GM18951 (cell line): ENCODE results near the gene MBLAC1.
"Not testable (repeated sequence)": the region's sequence is repeated elsewhere in the genome, so short reads cannot be mapped to it uniquely, and the experiment has no call there.

Source experiments
- POLR2A ChIP-seq: IDR thresholded peaks from 4 replicates; pipeline ENCODE4 v1.6.1; 2011; ENCODE audit warnings: mild to moderate bottlenecking; ENCODE audit not compliant: insufficient read length, insufficient read depth; ENCODE audit errors: extremely low read depth
- in situ Hi-C: fragments of 300-500 bp; cut with MboI; formaldehyde crosslinking; loops from one replicate; pipeline ENCODE4 v1.12.0; 2022; ENCODE audit warnings: low sequenced_read_pairs, mixed read lengths, inconsistent platforms; ENCODE audit not compliant: unreplicated experiment

The MBLAC1 gene

DNA sequence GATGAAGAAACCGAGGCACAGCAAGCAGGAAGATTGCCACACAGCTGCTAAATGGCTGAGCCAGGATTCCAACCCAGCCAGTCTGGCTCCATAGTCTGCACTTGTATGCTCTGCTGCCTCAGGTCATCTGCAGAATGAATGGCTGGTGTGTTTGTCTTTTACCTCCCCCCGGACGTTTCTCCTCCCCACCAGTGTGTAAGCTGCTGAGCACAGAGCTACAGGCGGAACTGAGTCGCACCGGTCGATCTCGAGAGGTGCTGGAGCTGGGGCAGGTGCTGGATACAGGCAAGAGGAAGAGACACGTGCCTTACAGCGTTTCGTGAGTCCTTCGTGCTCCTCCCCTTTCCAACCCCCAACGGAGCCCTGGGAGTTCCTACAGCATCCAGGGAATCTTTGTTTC, 4.7 kb upstream of the MBLAC1 start:
- no peak for TF ChIP-seq POLR2A
- in situ Hi-C loops, result no loop called here

DNA sequence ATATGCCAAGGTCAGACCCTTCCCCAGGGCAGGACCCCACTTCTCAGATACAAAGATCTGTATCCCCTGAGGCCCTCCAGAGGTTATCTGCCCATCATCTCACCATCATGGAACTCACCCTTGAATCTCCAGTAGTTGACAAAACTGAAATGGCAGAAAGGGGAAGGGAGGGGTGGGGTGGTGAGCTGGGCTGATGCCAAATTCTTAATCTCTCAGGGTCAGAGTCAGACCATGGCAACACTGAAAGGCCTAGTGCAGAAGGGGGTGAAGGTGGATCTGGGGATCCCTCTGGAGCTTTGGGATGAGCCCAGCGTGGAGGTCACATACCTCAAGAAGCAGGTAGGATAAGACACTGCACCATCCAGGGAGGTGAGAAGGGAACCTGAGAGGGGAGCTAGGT, 4.2 kb upstream of the MBLAC1 start:
- no peak for TF ChIP-seq POLR2A

DNA sequence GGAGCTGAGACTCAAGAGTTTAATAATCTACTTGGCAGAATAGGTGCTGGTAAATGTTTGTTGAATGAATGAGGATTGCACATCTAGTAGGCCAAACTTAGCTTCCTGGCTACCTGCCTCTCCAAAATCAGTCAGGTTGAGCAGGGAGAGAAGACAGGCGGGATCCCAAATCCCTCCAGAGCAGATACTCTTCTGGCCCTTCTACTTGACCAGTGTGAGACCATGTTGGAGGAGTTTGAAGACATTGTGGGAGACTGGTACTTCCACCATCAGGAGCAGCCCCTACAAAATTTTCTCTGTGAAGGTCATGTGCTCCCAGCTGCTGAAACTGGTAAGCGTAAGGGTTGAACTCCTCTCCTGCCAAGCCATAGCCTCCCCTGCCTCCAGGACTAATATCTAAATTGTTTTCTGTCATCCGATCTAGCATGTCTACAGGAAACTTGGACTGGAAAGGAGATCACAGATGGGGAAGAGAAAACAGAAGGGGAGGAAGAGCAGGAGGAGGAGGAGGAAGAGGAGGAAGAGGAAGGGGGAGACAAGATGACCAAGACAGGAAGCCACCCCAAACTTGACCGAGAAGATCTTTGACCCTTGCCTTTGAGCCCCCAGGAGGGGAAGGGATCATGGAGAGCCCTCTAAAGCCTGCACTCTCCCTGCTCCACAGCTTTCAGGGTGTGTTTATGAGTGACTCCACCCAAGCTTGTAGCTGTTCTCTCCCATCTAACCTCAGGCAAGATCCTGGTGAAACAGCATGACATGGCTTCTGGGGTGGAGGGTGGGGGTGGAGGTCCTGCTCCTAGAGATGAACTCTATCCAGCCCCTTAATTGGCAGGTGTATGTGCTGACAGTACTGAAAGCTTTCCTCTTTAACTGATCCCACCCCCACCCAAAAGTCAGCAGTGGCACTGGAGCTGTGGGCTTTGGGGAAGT, 2.2 kb upstream of the MBLAC1 start:
- in situ Hi-C loops, result no loop called here
- TF ChIP-seq POLR2A, result no peak

More for the DNA sequence above, 4.2 kb upstream of the MBLAC1 start:
- in situ Hi-C loops, result no loop called here

DNA sequence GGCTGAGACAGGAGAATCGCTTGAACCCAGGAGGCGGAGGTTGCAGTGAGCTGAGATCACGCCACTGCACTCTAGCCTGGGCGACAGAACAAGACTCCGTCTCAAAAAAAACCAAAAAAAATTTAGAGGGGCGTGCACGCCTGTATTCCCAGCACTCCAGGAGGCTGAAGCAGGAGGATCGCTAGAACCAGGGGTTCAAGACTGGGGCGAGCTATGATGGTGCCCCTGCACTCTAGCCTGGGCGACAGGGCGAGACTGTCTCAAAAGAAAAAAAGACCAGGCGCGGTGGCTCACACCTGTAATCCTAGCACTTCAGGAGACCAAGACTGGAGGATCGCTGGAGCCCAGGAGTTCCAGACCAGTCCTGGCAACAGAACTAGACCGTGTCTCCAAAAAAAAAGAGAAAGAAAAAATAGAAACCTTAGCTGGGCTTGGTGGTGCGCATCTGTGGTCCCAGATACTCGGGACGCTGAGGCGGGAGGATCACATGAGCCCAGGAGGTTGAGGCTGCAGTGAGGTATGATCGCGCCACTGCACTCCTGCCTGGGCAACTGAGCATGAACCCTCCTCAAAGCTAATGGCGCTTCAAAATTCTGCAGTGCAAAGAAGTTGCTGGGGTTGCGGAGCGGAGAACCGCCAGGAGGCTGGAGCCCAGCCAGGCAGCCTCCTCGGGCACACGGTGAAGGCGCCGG, 382 bp upstream of the MBLAC1 start:
- in situ Hi-C loops, result no loop called here
- TF ChIP-seq POLR2A, result no peak

DNA sequence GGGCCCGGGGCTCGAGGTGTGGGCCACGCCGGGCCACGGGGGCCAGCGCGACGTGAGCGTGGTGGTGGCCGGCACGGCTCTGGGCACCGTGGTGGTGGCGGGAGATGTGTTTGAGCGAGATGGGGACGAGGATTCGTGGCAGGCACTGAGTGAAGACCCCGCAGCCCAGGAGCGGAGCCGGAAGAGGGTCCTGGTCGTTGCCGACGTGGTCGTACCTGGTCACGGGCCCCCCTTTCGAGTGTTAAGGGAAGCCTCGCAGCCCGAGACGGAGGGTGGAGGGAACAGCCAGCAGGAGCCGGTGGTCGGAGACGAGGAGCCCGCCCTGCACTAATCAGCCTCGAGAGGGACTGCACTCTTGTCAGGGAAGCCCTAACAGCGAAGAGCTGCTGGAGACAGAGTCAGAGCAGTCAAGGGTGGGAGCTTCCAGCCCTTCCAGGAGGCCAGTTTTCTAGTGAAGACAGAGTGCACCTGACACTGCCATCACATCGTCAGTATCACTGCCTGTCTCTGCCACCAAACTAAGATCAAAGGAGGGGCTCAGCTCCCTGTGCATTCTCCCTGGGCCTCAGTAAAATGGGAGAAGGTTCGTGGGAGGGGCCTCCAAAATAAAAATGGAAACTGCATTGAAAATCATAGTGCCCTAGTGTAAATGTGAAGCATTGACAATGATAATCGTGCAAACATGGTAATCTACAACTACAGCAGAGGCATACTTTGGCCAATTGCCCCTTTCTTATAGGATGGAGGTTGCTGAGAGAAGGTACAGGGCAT, 1.3 kb downstream of the MBLAC1 start:
- no peak for TF ChIP-seq POLR2A
- in situ Hi-C loops, result no loop called here

DNA sequence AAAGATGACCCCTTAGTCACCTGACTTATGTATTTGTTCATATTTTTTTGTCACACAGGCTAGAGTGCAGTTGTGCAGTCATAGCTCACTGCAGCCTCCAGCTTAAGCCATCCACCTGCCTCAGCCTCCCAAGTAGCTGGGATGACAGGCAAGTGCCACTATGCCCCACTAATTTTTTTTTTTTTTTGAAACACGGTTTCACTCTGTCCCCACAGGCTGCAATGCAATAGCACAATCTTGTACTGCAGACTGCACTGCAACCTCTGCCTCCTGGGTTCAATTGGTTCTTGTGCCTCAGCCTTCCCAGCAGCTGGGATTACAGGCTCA, 1.8 kb downstream of the MBLAC1 start:
- in situ Hi-C loops, result no loop called here
- no peak for TF ChIP-seq POLR2A

DNA sequence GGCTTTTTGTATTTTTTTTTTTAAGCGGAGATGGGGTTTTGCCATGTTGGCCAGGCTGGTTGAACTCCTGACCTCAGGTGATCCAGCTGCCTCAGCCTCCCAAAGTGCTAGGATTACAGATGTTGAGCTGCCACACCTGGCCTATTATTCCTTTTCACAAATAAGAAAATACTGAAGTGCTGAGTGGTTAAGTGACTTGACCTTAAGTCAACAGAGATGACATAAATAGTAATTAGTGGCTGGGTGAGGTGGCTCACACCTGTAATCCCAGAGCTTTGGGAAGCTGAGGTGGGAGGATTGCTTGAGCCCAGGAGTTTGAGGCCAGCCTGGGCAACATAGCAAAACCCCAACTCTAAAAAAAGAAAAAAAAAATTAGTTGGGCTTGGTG, 3.4 kb downstream of the MBLAC1 start:
- in situ Hi-C loops, result not testable (repeated sequence)

DNA sequence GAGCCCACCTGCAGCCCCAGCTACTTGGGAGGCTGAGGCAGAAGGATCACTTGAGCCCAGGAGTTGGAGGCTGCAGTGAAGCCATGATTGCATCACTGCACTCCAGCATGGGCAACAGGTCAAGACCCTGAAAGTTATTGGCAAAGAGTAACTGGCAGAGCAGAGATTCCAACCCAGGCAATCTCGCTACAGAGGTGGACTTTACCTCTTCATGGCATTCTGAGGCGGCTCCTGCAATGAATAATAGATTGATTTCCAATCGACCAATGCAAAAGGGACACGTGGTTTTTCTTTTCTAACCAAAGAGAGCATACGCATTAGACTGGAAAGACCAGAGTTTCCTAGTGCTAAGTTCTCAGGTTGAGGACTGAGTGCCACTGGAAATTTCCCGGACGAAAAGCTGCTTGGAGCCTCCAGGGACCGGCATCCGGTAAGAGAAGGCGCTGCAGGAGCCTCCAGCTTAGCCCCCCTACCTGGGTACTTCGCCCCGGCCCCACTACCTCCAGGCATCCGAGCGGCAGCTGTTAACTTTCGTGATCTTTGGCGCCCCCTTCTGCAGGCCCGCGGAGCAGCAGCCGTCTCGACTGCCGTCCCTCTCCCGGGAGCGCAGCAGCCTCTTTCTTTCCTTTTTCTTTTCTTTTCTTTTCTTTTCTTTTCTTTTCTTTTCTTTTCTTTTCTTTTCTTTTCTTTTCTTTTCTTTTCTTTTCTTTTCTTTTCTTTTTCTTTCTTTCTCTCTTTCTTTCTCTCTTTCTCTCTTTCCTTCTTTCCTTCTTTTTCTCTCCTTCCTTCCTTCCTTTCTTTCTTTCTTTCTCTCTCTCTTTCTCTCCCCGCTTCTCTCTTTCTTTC, 4.1 kb downstream of the MBLAC1 start:
- in situ Hi-C loops, result no loop called here
- no peak for TF ChIP-seq POLR2A

DNA sequence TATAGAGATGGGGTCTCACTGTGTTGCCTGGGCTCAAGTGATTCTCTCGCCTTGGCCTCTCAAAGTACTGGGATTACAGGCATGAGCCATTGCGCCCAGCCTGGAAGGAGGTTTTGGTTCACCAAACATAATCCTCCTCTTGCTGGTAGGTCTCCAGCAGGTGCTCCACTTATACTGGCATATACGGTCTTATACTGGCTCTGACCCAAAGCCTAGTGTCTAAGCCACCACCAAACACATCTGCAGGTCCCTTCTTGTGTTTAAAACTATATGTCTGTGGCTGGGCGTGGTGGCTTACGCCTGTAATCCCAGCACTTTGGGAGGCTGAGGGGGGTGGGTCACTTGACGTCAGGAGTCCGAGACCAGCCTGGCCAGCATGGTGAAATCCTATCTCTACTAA, 5.4 kb downstream of the MBLAC1 start:
- in situ Hi-C loops, result no loop called here
- no peak for TF ChIP-seq POLR2A

DNA sequence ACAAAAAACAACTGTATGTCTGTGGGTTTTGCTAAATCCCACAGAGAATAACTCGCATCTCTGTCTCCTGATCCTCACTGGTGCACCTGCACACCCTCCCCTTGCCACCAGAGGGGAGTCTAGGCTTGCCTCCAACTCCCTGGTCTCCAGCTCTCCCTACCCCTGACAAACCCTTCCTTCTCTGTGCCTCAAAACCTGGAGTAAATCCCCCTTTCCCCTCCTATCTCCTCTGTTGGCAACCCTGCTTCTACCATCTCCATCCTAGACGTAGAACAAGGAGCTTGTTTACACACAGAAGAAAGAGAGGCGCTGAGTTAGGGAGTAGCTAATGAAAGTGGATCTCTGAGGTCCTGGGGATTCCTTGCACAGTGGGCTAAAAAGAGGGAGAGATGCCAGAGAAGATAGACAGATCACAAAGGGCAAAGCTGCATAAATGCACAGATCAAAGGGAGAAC, 6.0 kb downstream of the MBLAC1 start:
- TF ChIP-seq POLR2A, result no peak
- in situ Hi-C loops, result no loop called here

DNA sequence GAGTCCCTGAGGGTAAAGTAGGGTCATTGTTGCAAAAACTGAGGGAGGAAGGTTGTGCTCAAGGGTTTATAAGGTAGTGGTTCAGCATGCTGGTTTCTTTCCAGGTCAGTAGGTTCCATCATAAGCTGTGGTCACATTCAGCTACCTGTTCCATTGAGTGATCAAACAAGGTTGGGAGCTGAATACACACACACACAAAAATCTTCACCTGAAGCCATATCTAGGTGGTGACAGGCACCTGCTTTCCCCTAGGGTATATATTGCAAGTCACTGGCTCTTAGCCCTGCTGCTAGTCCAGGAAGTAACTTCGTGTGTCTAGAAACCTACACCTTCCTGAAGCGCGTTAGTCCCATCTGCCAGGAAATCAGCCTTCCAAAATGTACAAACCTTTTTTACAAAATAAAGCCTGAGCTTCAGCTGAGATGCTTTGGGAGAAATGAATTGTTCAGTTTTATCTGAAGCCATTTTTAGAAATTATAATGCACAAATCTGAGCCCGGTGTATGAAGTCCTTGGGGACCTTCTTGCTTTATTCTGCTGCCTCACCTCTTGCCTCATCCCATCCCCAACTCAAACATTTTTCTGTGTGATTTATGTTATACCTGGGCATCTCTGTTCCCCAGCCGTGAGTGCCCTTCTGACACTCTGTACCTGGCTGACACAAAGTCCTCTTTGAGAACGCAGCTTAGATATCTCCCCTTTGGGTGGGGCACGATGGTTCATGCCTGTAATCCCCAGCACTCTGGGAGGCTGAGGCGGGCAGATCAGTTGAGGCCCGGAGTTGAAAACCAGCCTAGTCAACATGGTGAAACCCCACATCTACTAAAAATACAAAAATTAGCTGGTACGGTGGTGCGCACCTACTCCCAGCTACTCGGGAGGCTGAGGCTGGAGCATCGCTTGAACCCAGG, 11.3 kb downstream of the MBLAC1 start:
- in situ Hi-C loops, result no loop called here
- no peak for TF ChIP-seq POLR2A

DNA sequence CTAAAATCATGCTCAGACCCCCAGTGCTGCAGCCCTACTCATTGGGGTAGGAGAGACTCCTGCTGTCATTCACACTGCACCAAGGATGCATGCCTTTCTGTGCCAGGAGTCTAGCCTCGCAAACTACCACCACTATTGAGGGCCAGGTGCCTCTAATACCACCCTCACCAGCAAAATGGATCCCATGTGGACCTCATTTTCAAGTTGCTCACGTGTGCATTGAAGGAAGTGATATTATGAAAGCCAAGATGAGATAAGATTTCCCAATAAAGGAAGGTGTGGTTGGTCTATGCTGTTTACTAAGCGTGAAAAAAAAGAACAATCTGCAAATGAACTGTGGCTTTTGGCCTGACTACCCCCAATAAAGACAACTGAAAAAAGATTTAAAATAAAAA, 14.8 kb downstream of the MBLAC1 start:
- no peak for TF ChIP-seq POLR2A

More for the DNA sequence above, 14.8 kb downstream of the MBLAC1 start:
- in situ Hi-C loops, result loop anchor here (10.0 kb wide), 1 partner anchor 73 kb away; the partner anchor contains the start of gene PVRIG
